H7 (cell line): Measurements from ENCODE around the gene PRRT2. TPM values are rescaled to one million over a fixed set of nuclear protein-coding genes. Genes with fewer than 3 reads are reported as not detected.

Experiments
- DNase-seq: peaks from one replicate; pipeline ENCODE4 v3.0.0; 2012
- H3K27me3 ChIP-seq: 2 replicates; pipeline ENCODE4 v1.6.0; 2011; ENCODE audit warnings: mild to moderate bottlenecking, low read length; ENCODE audit not compliant: control insufficient read depth, insufficient read depth
- H3K36me3 ChIP-seq: replicated peaks from 2 replicates; pipeline ENCODE4 v1.5.1; 2011; ENCODE audit warnings: low read length; ENCODE audit not compliant: control insufficient read depth, insufficient read depth
- H3K4me3 ChIP-seq: 2 replicates; pipeline ENCODE4 v1.5.1; 2011; ENCODE audit warnings: low read depth, mild to moderate bottlenecking, control low read depth, low read length, moderate library complexity; ENCODE audit not compliant: insufficient read depth
- total RNA-seq: library from RNA; depleted of rRNA; stranded (reverse); fragments of >200 nt; shearing (Covaris generic); gene quantifications from 2 replicates; pipeline ENCODE4 v1.2.3, GENCODE V29; 2014

The PRRT2 gene
- total RNA-seq, 1 experiment from 2014 or later, result 1.8 TPM

GRCh38 chr16:29805232-29806098 lies 6.5 kb upstream of the PRRT2 start:
- no peaks in the 10 kb centered on the region for H3K27me3 ChIP-seq
- H3K4me3 ChIP-seq, result peak overlapping the region; percentile 72
- peaks cover 30% of the 10 kb centered on the region for H3K36me3 ChIP-seq
- DNase-seq, result peak; percentile 99

- H3K4me3 ChIP-seq, result peak within 1 kb of the TSS; percentile 86
- DNase-seq, result no peak
- H3K36me3 ChIP-seq, result peaks cover 25% of the 10 kb centered on the region
- H3K27me3 ChIP-seq, result no peaks in the 10 kb centered on the region
Observed at GRCh38 chr16:29806099-29806579, 5.9 kb upstream of the PRRT2 start, which contains the start of gene MAZ. Gene MAZ, plus strand, starts transcription at chr16:29806529. Its CDS starts 173 bp downstream, at chr16:29806702.

- Histone ChIP-seq H3K27me3 (no peaks in the 10 kb centered on the region), H3K4me3 (peak overlapping the region; percentile 86), H3K36me3 (peaks cover 19% of the 10 kb centered on the region)
- DNase-seq, result peak; percentile 89
Observed at GRCh38 chr16:29806641-29807425, 5.2 kb upstream of the PRRT2 start.

- DNase-seq, result peak; percentile 87
- peaks cover under 1% of the 10 kb centered on the region; the same call in 1 of the 2 replicates for H3K27me3 ChIP-seq
- H3K36me3 ChIP-seq, result peaks cover 17% of the 10 kb centered on the region
- H3K4me3 ChIP-seq, result peak overlapping the region; percentile 86
Observed at GRCh38 chr16:29807426-29808218, 4.4 kb upstream of the PRRT2 start.

- peaks cover 2% of the 10 kb centered on the region; the same call in 1 of the 2 replicates for H3K27me3 ChIP-seq
- no peak for DNase-seq
Observed at GRCh38 chr16:29808219-29808900, 3.6 kb upstream of the PRRT2 start.

GRCh38 chr16:29809031-29809747 lies 2.8 kb upstream of the PRRT2 start:
- DNase-seq, result no peak
- Histone ChIP-seq H3K4me3 (no peak overlapping the region; the same call in 1 of the 2 replicates), H3K27me3 (peaks cover 2% of the 10 kb centered on the region; the same call in 1 of the 2 replicates), H3K36me3 (peaks cover 8% of the 10 kb centered on the region)

More at GRCh38 chr16:29808219-29808900, 3.6 kb upstream of the PRRT2 start:
- Histone ChIP-seq H3K4me3 (peak overlapping the region; percentile 86), H3K36me3 (peaks cover 11% of the 10 kb centered on the region)

- H3K36me3 ChIP-seq, result peaks cover 8% of the 10 kb centered on the region
Observed at GRCh38 chr16:29809850-29810698, 1.9 kb upstream of the PRRT2 start.

GRCh38 chr16:29810699-29811169 lies 1.3 kb upstream of the PRRT2 start:
- peaks cover 2% of the 10 kb centered on the region; the same call in 1 of the 2 replicates for H3K27me3 ChIP-seq
- DNase-seq, result peak; percentile 74
- peaks cover 8% of the 10 kb centered on the region for H3K36me3 ChIP-seq
- peak overlapping the region; percentile 20 for H3K4me3 ChIP-seq

More at GRCh38 chr16:29809850-29810698, 1.9 kb upstream of the PRRT2 start:
- DNase-seq, result peak; percentile 70
- Histone ChIP-seq H3K27me3 (peaks cover 2% of the 10 kb centered on the region; the same call in 1 of the 2 replicates), H3K4me3 (peak overlapping the region; percentile 16; the same call in 1 of the 2 replicates)

GRCh38 chr16:29811170-29811895 lies 660 bp upstream of the PRRT2 start:
- DNase-seq, result peak; percentile 96
- Histone ChIP-seq H3K27me3 (peaks cover 2% of the 10 kb centered on the region; the same call in 1 of the 2 replicates), H3K4me3 (peak overlapping the region; percentile 82), H3K36me3 (peaks cover 8% of the 10 kb centered on the region)

GRCh38 chr16:29812754-29813643 lies 1.0 kb downstream of the PRRT2 start:
- H3K36me3 ChIP-seq, result peaks cover 10% of the 10 kb centered on the region
- peak overlapping the region; percentile 82 for H3K4me3 ChIP-seq
- DNase-seq, result peak; percentile 67
- peaks cover 2% of the 10 kb centered on the region; the same call in 1 of the 2 replicates for H3K27me3 ChIP-seq
